Measurements from ENCODE around the gene PRDX5. TPM values are rescaled to one million over a fixed set of nuclear protein-coding genes. Genes with fewer than 3 reads are reported as not detected.
A peak's percentile ranks its signal among the peaks of the same experiment; 100 is the strongest.

The PRDX5 gene
- total and polyA plus RNA-seq, 9 of the 15 experiments (the other 6 are each of a cell fraction or from before 2014, with no cell fraction given) = 40.8 to 327 (median 204) TPM

- TF ChIP-seq KDM1A (IDR thresholded peaks at IDR 0.05) (peak; percentile 33 to 51; a peak in 2 of 4 replicates), SLC30A9 (CRISPR knock-in tag; IDR thresholded peaks at IDR 0.05) (no peak), SMARCA5 (IDR thresholded peaks at IDR 0.05) (peak; percentile 91), ZNF592 (IDR thresholded peaks at IDR 0.05) (no peak), HDAC3 (IDR thresholded peaks at IDR 0.05; ENCODE audit: borderline replicate concordance, partially characterized antibody) (no peak), SRSF9 (IDR thresholded peaks at IDR 0.05; ENCODE audit: borderline replicate concordance, low read depth, low read length) (no peak), CREB5 (CRISPR knock-in tag; IDR thresholded peaks at IDR 0.05) (no peak), MECOM (CRISPR knock-in tag; IDR thresholded peaks at IDR 0.05) (no peak), BCOR (IDR thresholded peaks at IDR 0.05) (peak; percentile 87), CHAMP1 (IDR thresholded peaks at IDR 0.05) (no peak), CTBP1 (IDR thresholded peaks at IDR 0.05; ENCODE audit: borderline replicate concordance) (no peak), GTF2E2 (tag; IDR thresholded peaks at IDR 0.05) (no peak), PRDM10 (IDR thresholded peaks at IDR 0.05; ENCODE audit: partially characterized antibody) (no peak), MCM2 (IDR thresholded peaks at IDR 0.05; ENCODE audit: low read depth) (no peak), MAFG (tag; conservative IDR thresholded peaks at IDR 0.05) (no peak), POLR2H (tag; IDR thresholded peaks at IDR 0.05; ENCODE audit: low read depth) (no peak), USF1 (CRISPR knock-in tag; IDR thresholded peaks at IDR 0.05) (peak; percentile 35)
Measured at GRCh38 chr11:64327375-64327774, 9.5 kb downstream of the PRDX5 start (continued).
